Stimulated activated CD8-positive, alpha-beta memory T cell treated with anti-CD3 and anti-CD28 coated beads, Interleukin-7, amount 100 ng/mL, for 4 hours (primary cell): ENCODE data around the gene GNAZ.

Experiments used
- DNase-seq, 2 donors: peaks; one replicate each; pipeline ENCODE4 v3.0.0-alpha.2; 2020; ENCODE audit warnings: low read depth in 2 of 2

Gene GNAZ

DNA sequence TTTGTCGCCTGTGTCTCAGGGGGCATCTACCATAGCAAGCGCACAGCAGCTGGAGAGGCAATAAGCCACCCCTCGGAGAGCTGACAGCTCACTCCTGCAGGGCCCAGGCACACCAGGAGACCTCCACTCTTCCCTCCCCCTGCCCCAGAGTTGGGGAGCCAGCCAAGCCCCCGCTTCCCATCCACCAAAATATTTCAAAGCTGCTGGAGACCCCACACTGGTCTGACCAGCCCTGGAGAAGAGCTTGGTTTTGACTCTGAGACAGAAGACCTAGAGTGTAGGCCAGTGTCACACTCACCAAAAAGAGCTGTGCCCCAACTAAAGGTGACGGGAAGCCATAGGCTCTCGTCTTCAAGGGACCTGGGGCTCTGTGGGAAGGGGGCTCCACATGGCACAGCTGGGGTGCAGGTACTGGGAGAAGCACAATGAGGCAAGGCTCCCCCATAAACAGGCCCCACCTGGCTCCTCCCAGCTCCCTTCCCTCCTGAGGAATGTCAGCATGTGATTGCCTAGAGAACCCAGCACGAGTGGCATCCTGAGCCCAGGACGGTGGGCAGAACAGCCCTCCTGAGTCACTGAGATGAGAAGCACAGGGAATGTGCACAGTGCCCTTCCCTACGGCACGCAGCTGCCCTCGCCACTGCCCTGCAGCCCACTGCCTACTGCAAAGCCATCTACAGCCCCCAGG, 5.8 kb upstream of the GNAZ start:
- no peak for DNase-seq

DNA sequence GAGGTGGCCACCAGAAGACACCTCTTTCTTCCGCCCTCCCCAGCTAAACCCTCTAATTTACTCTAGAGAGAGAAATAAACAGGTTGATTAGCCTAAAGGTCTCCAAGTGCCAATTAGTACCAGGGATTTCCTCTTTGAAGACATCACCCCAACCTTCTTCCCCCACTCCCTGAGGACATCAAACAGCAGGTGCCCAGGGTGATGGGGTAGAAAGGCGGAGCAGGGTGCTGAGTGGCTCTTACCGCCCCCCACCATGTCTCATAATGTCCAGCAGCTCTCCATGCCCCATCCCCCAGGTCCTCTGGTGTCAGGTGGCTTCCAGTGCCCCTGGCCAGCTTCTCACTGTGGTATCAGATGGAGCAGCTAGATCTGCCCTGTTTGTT, 5.3 kb upstream of the GNAZ start:
- DNase-seq, result no peak

DNA sequence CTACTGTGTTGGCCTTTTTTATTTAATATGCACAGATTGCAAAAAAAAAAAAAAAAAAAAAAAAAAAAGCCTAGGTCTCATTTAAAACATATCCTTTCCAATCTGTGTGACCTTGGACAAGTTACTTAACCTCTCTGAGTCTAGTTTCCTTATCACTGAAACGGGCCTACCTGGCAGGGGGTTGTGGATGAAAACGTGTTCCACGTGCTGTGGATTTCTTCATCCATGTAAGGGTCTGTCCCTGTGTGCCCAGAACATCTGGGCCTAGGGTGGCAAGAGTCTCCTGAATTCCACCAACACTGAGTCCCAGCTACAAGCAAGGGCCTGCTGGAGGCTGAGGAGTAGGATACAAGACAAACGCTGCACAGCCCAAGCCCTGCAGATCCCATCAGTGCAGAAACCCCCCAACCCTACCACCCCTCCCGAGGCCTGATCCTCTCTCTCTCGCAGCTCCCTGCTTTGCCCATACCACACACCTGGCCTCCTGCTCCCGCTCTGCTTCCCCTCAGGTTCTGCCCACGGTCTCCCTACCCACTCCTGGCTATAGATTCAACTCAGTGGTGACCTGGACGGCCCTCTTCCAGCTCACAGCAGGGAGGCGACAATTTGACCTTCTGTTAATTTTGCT, 4.7 kb upstream of the GNAZ start:
- DNase-seq, result no peak

DNA sequence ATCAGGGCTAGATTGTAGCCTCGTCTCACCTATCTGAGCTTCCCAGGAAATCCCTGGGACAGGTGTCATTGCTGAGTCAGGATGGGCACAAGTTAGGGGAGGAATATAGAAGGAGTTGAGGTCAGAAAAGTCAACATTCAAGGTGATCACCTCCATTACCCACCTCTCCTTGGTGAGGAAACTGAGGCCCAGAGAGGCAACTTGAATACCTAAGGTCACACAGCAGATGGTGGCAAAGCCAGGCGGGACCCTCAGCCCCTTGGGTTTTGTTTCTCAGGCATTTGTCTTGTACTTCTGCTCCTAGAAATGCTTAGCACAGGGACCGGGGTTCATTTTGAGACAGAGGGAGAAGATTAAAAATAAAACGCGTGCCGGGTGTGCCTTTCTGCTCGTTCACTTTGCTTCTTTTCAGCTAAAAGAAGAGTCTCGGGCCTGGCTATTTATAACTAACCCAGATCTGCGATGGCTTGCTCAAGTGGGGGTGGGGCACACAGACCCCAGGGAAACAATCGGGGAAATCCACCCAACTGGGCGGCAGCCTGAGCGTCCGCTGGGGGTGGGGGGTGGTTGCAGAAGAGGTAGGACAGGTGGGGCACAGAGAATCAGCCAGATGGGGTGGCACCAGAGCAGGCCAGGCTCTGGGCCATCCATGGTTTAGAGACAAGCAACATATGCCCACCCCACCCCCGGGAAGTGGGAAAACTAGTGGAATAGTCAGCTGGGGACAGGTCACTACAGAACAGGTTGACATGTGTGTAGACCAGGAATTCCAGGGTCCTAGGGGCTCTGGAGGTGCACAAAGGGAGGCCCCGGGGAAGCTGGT, 3.9 kb upstream of the GNAZ start:
- no peak for DNase-seq

DNA sequence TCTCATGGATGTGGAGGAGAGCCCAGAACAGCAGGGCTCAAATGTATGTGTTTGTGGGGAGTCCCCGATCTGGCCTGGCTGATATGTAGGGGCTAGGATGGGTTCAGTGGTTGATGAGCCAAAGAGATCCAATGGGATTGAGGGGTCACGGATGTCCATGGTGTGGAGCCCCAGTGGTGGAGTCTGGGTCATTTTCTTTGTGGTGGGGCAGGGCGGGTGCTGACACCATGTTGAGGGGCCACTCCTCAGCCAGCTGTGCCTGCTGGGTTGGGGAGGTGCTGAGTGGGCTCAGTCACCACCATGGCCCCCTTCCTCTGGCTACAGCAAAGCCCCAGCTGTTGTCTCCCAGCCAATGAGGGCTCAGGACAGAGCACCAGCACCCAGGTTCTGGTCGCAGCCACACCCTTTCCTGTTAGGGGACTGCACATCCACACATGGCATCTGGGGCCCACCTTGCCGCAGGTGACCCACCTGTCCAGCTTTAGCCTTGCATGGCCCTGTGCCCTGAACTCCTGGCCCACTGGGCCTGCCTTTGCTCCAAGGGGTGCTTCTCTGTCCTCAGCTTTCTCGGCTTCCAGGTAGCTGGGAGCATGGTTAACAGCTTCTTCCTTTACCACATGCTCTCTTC, 3.2 kb upstream of the GNAZ start:
- DNase-seq, result no peak

DNA sequence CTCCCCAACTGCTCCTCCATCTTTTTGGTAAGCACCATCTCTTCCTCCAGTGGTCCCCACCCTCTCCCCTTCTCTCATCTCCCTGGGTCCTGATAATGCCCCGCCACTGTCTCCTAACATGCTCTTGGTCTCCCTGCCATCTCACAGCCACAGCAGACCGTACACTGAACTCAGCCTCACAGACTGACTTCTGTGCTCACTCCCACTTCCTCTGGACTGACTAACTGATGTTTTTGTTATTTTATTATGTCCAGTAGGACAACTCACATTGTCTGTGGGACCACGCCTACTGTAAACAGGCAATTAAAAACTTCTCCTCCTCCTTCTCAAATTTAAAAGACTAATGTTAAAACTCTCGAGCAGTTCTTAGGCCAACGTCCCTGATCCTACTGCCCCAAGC, 2.6 kb upstream of the GNAZ start:
- DNase-seq, result no peak

DNA sequence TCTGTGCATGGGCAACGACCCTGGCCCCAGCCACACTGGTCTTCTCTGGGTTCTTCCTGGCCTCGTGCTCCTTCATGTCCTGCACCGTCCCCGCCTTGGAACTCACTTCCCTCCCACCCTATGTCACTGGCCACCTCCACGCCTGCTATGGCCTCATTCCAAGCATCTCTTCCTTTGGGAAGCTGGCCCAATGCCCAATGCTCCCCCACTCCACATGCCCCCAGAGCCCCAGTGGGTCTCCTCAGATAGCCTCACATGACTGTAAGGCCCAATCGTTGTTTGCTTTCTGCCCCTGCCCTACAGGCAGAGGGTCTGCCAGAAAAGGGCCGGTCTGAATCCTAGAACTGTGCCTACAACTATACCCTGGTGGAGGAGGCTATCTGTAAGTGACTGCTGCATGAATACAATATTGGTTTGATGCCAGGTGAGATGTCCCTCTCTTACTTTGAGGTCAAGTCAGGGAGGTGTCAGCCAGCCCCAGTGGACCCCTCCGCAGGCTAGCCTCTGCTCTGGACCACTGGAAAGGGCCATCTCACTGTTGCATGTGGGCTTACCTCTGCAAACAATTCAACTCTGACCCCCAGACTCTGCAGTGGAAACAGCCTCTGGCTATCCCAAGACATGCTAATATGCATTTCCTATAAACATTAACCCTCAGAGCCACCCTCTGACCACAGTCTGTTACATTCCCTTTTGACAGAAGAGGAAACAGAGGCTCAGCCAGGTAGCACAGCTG, 2.1 kb upstream of the GNAZ start:
- DNase-seq, result no peak

DNA sequence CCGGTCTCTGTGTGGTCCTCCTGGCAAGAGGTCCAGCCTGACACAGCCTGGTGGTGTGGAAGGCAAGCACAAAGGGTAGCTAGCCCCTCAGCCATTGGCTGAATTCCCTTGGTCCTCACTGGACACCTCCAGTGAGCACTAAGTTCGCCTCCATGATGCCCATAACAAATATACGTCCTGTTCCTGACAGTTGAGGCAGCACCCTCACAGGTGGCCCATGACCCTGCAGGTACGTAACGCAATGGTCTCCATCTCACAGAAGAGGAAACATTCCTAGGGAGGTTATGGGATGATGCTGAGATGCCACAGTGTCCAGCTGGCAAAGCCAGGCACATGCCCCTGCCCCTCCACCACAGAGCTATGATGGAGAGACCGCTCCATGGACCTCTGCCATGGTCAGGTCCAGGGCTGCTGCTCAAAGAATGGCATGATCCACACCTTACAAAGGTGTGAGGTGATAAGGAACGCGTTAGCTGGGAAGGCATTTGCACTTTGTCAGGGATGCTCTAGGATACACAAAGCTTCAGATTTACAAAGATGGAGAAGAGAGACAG, 1.4 kb upstream of the GNAZ start:
- DNase-seq, result no peak

DNA sequence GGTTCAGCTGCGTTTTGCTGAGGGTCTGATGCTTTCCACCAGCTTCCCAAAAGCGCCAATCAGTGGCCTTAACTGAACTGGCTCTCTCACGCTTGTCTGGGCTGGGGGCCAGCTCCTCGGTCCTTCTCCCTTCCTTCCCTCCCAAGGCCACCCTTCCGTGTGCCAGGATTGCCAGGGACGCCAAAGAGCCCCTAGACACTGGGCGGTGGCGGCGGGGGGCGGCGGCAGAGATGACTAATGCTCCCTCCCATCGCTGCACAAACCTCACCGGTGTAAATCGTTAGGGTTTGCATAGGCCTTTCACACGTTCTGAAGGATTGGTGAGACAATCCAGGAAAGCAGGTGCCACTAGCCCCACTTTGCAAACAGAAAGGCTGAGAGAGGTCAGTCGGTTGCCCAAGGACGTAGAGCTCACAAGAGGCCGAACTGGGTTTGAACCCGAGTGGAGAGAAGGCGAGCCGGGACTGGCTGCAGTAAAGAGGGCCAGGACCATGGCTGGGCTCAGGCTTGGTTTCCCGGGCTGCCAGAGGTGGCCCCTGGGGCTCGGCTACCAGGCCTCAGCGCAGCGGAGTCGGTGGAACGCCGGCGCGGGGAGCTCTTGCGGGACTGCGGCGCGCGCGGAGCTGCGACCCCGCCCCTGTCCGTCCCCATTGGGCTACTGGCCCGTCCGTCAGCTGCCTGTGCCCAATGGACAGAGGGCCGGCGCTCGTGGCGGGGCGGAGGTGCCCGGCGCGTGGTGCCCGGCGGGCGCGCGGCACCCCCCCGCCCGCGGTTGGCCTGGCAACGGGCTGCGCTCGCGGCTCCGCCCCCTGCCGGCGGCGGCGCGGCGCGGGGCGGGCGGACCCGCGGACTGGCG, 589 bp upstream of the GNAZ start:
- DNase-seq, result peak; percentile 61 to 85

DNA sequence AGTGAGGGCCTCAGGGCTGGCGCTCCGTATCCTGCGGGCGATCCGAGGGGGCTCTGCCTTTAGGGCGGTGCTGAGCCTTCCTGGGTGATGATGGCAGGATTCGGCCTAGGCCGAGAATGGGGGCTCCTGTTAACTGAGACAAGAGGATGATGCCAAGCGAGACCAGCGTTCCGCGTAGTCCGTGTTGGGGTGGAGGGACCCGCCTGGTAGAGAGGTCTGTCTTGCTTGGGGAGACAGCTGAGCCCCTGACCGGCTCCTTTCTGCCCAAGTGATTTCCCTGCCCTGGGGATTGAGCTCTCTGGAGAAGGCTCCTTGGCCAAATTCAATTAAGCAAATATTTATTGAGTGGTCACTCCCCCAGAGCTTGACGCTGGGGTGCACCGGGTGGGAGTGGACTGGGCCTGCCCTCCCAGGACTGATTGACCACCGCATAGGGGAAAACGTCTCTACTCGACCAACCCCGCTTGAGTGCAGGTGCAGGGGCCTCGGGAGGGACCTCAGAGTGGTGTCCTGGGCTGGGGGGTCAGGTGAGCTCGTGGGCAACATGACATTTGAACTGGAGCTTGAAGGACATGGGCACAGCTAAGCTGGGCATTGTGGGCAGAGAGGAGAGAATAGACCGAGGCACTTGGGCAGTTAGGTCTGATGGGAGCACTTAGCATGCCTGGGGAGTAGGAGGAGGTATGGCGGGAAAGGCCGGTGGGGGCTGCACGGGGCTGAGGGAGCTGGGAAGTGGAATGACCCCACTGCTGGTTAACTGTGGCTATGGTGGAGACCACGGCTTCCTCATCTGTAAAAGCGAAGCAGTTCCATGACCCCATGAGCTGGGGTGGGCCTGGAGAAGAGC, 1.1 kb downstream of the GNAZ start:
- DNase-seq, result no peak

DNA sequence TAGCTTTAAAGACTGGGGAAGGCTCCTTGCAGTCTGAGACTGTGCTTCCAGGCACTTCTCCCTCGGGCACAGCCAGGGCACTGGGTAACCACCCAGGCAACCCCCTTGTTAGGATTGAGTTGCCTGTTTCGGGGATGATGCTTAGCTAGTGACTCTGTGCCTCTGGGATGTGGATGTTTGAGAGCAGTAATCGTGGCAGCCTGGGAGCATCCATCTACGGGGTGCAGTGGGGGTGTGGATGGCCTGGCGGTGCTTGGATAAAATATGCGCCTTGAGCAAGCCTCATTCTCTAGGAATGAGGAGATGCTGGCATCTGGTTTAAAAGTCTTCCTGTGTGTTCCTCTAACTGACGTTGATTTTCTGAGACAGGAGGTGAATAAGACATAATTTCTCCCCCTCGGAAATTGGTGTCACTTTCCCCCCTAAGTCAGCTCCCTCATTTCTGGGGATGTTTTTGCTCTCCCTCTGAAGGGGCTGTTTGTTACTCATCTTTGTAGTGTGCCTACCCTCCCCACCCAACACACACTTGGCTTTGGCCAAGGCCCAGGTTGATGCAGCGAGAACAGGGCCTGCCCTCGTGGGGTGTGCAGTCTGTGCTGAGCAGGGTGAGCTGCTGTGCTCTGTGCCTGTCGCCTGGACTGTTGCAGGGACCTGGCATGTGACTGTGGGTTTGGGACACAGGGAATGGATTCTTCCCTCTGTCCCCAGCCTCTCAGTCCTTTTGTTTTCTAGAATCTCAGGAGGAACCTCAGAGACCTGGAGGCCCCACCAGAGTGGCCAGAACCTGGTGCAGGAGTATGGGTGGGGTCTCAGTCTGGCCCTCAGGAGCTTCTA, 2.0 kb downstream of the GNAZ start:
- DNase-seq, result no peak

DNA sequence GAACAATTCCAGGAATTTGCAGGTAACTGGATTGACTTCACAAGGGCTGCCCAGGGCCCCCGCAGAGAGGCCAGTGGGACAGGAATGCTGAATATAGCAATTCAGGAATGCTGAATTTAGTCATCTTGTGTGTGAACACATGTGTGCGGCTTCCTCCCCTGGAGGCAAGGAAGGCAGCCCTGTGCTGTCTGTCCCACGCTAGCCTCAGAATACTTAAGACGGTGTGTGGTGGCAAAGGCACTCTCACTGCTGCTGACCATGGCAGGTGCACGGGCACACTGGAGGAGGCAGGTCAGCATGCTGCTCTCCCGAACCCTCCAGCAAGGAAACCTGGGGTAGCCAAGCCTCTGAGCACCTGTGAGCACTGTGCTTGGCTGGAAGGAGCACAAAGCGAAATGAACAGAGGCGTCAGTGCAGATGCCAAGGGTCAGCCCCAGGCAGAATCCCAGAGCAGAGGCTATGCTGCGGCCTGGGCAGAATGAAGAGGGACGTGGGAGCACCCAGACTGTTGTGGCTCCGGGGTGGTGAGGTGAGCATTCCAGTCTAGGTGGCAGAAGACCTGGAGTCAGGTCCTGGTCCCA, 2.7 kb downstream of the GNAZ start:
- DNase-seq, result no peak

DNA sequence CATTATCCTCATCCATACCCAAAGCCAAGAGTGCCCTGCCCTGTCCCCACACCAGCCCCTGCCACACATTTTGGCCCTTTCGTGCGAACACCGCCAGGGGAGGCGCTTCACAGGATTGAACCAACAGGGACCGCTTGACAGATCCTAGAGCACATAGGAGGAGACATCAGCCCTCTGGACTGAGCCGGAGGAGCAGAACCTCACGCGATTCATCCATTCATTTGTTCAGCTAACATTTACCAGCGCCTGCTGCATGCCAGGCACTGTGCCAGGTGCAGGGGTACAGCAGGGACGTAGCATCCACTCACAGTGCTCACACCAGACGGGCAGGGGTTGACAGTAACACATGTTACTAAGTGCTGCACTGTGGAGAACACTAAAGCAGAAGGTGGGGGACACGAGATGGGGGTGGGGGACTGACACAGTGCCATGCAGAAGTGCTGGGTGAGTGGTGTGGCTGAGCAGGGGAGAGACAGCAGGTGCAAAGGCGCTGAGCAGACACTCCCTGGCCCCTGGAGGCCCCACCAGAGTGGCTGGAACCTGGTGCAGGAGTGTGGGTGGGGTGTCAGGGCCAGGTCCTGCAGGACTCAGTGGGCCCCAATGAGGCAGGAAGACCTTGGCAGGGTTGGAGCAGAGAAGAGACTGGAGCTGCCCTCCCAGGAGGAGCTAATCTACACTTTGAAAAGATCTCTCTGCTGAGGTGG, 3.4 kb downstream of the GNAZ start:
- DNase-seq, result no peak

DNA sequence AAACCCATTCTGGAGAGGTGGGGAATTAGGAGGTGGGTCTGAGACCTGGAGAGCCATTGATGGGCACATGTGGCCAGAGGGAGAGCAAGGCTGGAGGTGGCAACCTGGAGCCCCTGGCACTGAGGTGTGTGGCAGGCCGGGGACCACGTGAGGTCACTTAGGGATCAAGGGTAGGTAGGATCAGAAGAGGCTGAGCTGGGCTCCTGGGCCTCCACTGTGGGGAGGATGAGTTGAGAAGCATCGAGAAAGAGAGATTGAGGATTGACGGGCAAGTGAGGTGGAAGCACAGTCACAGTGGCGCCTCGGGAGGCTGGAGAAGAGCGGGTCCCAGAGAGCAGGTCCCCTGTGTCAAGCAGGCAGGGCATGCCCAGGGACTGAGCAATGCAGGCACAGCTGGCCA, 4.1 kb downstream of the GNAZ start:
- DNase-seq, result no peak

DNA sequence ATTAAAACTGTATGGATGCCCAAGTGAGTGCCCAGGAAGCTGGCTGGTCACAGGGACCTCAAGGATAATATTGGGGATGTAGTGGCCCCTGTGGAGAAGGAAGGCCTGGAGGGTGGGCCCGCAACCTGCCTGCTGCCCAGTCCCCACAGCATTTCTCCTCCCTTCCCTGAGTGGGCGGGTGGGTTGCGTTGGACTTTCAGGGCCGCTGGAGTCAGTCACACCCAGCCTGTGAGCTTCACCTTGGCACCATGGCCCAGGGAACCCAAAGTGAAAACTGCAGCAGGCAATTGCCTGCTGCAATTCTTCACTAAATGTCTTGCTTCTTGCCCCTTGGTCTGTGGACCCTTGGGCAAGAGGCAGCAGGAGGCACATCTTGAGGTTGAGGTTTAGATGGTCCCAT, 4.7 kb downstream of the GNAZ start:
- DNase-seq, result no peak

DNA sequence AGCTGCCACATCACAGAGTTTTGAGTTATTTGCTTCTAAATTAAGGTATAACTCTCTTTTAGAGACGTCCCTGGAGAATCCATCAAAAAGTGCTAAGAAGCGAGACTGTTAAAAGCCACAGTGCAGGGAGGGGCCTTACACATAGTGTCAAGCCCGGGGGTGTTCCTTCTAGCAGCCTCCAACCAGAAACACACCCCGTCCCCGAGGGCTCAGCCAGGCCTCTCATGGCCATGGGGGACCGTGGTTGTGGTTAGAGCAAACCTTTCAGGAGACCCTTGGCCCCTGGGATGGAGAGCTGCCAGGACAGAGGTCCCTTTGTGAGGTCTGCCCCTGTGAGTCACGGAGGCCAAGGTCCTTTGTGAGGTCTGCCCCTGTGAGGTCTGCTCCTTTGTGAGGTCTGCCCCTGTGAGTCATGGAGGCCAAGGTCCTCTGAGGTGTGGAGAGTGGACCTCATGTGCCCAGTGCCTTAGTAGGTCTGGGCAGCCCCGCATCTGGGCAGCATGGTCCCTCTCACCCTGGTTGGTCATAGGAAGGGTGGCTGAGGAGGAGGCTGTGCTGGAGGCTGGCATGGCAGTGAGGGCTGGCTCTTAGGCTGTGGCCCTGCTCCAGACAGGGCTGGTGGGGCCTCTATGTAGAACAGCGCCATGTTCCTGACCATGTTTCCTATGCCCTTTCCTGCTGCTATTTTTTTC, 5.4 kb downstream of the GNAZ start:
- no peak for DNase-seq

DNA sequence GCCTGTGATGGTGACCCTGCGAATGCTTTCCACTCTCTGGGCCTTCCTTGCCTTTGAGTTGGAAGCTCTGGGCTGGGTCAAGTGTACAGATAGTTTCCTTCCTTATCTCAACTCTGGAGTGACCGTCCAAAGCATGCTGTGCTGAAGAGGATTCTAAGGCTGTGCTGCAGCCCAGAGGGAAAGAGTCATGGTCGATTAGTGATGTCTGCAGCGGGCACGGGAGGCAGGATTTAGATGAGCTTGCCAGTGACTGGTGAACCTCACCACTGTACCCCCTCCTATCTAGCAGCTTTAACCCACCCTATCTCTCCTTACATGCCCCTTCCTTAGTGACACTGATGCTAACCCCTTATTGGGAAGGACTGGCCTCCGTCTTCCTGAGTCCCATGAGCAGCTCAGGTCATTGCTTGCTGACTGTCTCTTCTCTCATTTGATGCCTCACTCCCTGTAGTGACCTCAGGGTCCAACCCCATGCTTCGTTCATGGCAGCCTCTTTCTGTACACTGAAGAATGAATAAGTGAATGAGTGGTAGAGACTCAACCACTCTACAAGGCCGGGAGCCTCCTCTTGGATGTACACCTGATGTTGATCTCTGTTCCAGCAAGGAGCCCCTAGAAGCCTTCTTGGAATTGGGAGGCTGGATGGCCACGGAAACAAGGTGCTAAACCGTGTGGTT, 6.7 kb downstream of the GNAZ start:
- DNase-seq, result no peak
